Spleen (tissue), 7 donors: ENCODE measurements around the gene RPL14.

Source experiments
- POLR2A ChIP-seq, 3 donors: fragments of 450-650 bp; IDR thresholded peaks; one replicate each; pipeline ENCODE4 v1.5.1; 2017; ENCODE audit warnings: antibody characterized with exemption in 3 of 3, mild to moderate bottlenecking in 1 of 3
- TF ChIP-seq, protein P1 (sequence below), 11 experiments: fragments of 200-600 bp in 7 of 11; fragments of 450-650 bp in 4 of 11; sonication (generic) in 4 of 11; IDR thresholded peaks in 8 of 11; conservative IDR thresholded peaks in 3 of 11; 1 replicate in 7 of 11; 2 replicates in 4 of 11; pipeline versions ENCODE4 v1.4.0 to v1.8.0; 2016 to 2021; ENCODE audit warnings: antibody characterized with exemption in 11 of 11, inconsistent platforms in 4 of 11, mild to moderate bottlenecking in 1 of 11
- donor health status: DM: no; HTN: no; CAD: no; lungs with moderate emphysema.
- donor health status: DM: no; HTN: no; CAD: no.
- donor health status: DM: no; HTN: no; CAD: no.

DNA sequence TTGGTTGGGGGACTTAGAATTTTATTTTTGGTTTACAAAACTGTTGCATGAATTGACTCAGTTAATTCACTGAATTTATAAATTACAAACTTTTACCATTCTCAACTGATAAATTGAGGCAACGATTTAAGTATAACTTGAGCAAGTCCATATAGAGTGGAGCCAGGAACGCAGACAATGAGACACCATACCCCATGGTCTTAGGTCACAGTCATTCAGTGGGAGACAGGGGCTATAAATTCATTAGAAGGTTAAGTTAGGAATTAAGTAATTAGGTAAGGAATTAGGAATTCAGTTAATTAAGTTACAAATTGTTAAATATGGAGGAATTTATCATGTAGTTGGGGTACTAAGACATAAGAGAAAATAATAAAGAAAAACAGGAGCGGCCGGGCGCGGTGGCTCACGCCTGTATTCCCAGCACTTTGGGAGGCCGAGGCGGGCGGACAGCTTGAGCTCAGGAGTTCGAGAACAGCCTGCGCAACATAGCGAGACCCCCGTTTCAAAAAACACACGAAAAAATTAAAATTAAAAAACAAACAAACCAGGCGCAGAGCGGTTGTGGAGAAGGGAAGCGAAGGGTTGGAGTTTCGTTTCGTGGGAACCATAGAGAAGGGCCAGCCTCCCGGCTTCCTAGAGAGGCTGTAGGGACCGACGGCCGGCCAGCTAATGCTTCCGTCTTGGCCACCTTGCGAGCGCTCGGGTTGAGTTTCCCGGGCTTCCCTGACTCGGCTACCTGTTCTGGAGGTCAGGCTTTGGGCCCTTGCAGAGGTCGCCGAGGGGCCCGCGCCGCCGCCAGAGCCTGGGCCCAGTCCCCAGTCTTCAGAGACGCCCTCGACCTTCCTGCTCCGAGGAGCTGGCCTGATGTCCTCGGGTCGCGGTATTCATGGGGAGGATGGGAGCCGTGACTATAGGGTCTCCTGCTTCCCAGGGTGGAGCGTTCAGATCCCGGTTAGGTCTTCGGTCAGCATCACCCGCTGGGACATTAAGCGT, 19.6 kb downstream of the RPL14 start, which contains the start of gene ZNF619:
- TF ChIP-seq, protein P1, sequence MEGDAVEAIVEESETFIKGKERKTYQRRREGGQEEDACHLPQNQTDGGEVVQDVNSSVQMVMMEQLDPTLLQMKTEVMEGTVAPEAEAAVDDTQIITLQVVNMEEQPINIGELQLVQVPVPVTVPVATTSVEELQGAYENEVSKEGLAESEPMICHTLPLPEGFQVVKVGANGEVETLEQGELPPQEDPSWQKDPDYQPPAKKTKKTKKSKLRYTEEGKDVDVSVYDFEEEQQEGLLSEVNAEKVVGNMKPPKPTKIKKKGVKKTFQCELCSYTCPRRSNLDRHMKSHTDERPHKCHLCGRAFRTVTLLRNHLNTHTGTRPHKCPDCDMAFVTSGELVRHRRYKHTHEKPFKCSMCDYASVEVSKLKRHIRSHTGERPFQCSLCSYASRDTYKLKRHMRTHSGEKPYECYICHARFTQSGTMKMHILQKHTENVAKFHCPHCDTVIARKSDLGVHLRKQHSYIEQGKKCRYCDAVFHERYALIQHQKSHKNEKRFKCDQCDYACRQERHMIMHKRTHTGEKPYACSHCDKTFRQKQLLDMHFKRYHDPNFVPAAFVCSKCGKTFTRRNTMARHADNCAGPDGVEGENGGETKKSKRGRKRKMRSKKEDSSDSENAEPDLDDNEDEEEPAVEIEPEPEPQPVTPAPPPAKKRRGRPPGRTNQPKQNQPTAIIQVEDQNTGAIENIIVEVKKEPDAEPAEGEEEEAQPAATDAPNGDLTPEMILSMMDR (IDR thresholded peaks at IDR 0.05 in 8 of 11, conservative IDR thresholded peaks at IDR 0.05 in 3 of 11) = no peak
- TF ChIP-seq POLR2A (IDR thresholded peaks at IDR 0.05) = no peak
